ENCODE results near the gene NIPAL3. TPM values are rescaled to one million over a fixed set of nuclear protein-coding genes. Genes with fewer than 3 reads are reported as not detected.

Gene NIPAL3
- total RNA-seq, 4 donors from 2014 or later = 5.1 to 16.4 (median 13.1) TPM

GRCh38 chr1:24406788-24407187 lies 8.8 kb upstream of the NIPAL3 start:
- no peak for TF ChIP-seq CTCF (IDR thresholded peaks at IDR 0.05; ENCODE audit: low read depth)

- no peak for TF ChIP-seq CTCF (IDR thresholded peaks at IDR 0.05; ENCODE audit: low read depth)
Measured at GRCh38 chr1:24409535-24409934, 6.1 kb upstream of the NIPAL3 start.

GRCh38 chr1:24410750-24411149 lies 4.9 kb upstream of the NIPAL3 start:
- no peak for TF ChIP-seq CTCF (IDR thresholded peaks at IDR 0.05; ENCODE audit: low read depth)

GRCh38 chr1:24411963-24412362 lies 3.6 kb upstream of the NIPAL3 start:
- no peak for TF ChIP-seq CTCF (IDR thresholded peaks at IDR 0.05; ENCODE audit: low read depth)

- no peak for TF ChIP-seq CTCF (IDR thresholded peaks at IDR 0.05; ENCODE audit: low read depth)
Measured at GRCh38 chr1:24412408-24412807, 3.2 kb upstream of the NIPAL3 start.

- TF ChIP-seq CTCF (IDR thresholded peaks at IDR 0.05; ENCODE audit: low read depth) = no peak
Measured at GRCh38 chr1:24413350-24414163, 2.0 kb upstream of the NIPAL3 start, which contains the start of gene STPG1. Gene STPG1 (minus strand): TSS chr1:24413782. CDS start chr1:24401388, 12,394 bp downstream.

GRCh38 chr1:24414775-24415333 lies 748 bp upstream of the NIPAL3 start:
- TF ChIP-seq CTCF (IDR thresholded peaks at IDR 0.05; ENCODE audit: low read depth) = no peak
